ENCODE measurements around the gene ZBTB8B. TPM values are rescaled to one million over a fixed set of nuclear protein-coding genes. Genes with fewer than 3 reads are reported as not detected.
"Not testable (repeated sequence)": the region's sequence is repeated elsewhere in the genome, so short reads cannot be mapped to it uniquely, and the experiment has no call there.

ZBTB8B gene
- not detected for total RNA-seq
- not detected for polyA plus RNA-seq
- 0 to 0.08 (median 0) reads per million in 6 experiments for total RNA-seq

DNA sequence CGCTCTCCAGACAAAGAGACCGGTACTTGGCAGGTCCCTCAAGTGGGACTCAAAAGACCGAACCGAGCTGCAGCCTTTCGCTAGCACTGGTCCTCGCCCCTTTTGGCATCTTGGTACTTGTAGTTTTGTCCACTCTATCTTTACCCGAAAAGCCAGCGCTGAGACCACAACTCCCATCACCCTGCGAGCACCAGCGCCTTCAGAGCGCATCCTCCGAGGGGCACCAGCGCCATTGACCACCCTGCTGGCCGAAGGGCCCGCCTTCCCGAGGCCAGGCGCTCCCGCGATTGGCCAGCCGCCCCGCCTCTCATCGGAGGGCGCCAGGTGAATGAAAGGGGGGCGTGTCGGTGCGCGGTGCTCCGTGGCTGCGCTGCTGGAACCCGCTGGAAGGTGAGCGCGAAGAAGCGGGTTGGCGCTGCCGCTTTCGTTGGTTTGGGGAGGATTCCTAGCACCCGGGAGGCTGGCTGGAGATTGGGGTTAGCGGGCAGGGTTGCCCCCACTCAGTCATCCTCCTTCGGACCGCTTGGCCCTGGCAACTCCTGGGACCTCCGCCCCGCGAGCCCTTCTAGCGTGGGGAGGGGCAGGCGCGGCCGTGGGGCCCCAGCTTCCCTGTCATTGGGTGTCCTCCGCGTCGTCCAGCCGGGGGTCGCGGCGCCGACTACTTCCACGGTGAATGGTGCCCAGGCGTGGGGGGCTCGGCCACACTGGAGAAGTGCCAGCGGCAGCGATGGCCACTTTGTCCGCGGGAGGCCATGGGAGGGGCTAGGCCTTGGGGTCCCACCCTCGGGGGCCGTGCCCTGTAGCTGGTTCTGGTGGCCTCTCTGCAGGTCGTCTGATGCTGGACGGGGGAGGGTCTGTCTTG, at the start of gene ZBTB8B:
Gene ZBTB8B, plus strand, starts transcription at position 357 of the 862 bp plus-strand sequence. CDS start 5,553 bp downstream, outside the sequence.
- peaks cover 13 to 19% (median 16%) of the 10 kb centered on the region in 4 donors for H3K4me1 Mint-ChIP-seq
- ATAC-seq (peak; percentile 83 to 90), DNase-seq (peak; percentile 4 to 64 (median 26))
- peaks cover 0 to 7% (median 0%) of the 10 kb centered on the region in 9 donors for H3K9me3 Mint-ChIP-seq
- H3K36me3 Mint-ChIP-seq, result no peaks in the 10 kb centered on the region
- POLR2A ChIA-PET, result interaction anchor here (1.0 kb wide), 1 partner anchor 40 kb away, joined by 3 read pairs; no protein-coding TSS in a partner anchor
- peaks cover 31 to 61% (median 50%) of the 10 kb centered on the region in 5 donors for H3K27me3 Mint-ChIP-seq
- peak within 1 kb of the TSS in 1 of 10 donors; percentile 69 for H3K27ac Mint-ChIP-seq
- H3K4me3 Mint-ChIP-seq, result peak within 1 kb of the TSS; percentile 68 to 88 (median 83)

DNA sequence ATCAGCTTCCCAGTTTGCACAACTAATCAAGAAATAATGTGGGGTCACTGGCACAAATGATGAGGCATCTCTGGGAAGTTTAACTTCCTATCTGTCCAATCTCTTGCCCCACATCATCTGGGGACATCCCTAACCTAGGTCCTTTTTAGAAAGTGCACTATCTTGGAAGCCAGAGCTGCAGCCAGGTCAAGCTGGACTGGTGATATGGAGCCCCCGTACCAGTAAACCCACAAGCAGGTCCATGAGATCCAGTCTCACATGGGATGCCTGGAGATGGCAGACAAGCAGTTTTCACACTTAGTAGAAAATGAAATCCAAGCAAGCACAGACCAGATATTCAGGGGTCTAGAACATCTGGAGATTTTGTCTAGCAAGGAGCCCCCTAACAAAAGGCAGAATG, 43.1 kb upstream of the ZBTB8B start:
- Mint-ChIP-seq H3K36me3 (no peaks in the 10 kb centered on the region), H3K4me1 (peaks cover 0 to 2% (median under 1%) of the 10 kb centered on the region in 4 donors), H3K9me3 (peaks cover 0 to 11% (median 0%) of the 10 kb centered on the region in 9 donors), H3K27me3 (peaks cover 3 to 21% (median 8%) of the 10 kb centered on the region in 5 donors), H3K4me3 (no peak overlapping the region), H3K27ac (no peak overlapping the region)
- ATAC-seq, result no peak
- POLR2A ChIA-PET, result no interaction called here
- DNase-seq, result no peak

DNA sequence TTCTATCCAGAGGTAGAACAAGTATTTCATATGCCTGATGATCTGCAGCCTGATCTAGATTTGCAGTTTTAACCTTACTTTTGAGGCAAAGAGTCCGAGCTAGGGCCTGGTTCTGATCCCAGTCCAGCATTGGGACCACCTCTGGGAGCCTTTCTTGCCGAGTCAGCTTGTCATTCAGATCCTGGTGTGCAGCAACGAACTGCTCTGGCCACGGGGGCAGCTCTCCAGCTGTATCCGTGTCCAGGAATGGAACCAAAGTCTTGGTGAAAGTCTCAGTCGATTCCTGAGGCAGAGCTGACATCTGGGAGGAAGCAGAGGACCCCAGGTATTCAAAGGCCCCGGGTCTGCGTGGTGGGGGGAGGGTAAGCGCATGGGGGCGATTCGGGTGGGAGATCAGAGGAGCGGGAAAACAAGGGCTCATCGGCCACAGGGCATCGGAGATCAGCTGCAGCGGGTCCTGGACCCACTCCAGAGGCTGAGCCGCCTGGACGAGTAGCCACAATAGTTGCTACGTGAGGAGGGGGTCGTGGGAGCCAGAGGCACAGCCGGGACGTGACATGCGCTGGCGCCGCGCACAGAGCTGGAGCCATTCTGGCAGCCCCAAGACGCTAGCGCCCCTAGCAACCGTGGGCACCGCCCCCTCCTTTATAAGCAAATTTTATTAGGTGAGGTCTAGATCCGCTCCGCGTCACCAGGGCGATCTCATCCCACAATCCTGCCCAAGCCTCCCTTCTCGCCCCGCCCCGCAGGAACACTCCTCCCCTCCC, 38.2 kb upstream of the ZBTB8B start:
- peaks cover 0 to 4% (median 1%) of the 10 kb centered on the region in 4 donors for H3K4me1 Mint-ChIP-seq
- POLR2A ChIA-PET, result no interaction called here
- no peaks in the 10 kb centered on the region for H3K9me3 Mint-ChIP-seq
- no peak overlapping the region for H3K27ac Mint-ChIP-seq
- no peak for DNase-seq
- H3K27me3 Mint-ChIP-seq, result peaks cover 24 to 56% (median 32%) of the 10 kb centered on the region in 5 donors
- no peaks in the 10 kb centered on the region for H3K36me3 Mint-ChIP-seq
- peak overlapping the region in 1 of 10 donors; percentile 33 for H3K4me3 Mint-ChIP-seq
- ATAC-seq, result no peak

DNA sequence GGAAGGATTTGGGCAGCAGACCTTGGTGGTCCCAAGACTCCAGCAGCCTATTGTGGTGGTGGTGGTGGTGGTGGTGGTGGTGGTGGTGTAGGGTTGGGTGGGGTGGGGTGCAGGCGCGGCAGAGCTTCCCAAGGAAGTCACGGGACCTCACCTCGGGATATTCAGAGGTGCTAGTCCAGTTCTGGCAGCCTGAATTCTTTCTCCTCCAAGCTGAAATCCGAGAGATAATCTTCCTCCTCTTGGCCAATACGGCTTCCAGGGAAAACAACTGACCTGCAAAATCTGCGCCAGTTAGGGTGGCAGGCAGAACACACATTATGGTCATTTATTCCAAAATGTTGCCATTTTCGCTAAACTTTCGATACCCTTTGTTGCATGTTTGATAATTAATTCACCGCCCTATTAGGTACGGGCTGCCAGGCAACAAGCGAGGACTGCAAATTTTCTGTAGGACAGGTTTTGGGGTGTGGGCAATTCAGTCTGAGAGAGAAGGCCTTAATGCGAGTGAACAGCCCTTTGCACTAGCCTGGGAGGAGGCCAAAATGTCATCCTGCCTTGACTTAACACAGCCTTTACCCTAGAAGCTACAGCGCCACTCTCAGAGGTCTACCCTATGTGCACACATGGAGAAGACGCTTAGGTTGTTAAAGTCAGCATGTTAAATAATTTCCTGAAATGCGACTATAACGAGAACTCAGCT, 37.5 kb upstream of the ZBTB8B start:
- POLR2A ChIA-PET, result no interaction called here
- Mint-ChIP-seq H3K9me3 (no peaks in the 10 kb centered on the region), H3K4me3 (no peak overlapping the region), H3K27me3 (peaks cover 24 to 64% (median 32%) of the 10 kb centered on the region in 5 donors), H3K4me1 (peaks cover 0 to 5% (median 2%) of the 10 kb centered on the region in 4 donors), H3K36me3 (no peaks in the 10 kb centered on the region), H3K27ac (no peak overlapping the region)
- DNase-seq, result no peak
- no peak for ATAC-seq

DNA sequence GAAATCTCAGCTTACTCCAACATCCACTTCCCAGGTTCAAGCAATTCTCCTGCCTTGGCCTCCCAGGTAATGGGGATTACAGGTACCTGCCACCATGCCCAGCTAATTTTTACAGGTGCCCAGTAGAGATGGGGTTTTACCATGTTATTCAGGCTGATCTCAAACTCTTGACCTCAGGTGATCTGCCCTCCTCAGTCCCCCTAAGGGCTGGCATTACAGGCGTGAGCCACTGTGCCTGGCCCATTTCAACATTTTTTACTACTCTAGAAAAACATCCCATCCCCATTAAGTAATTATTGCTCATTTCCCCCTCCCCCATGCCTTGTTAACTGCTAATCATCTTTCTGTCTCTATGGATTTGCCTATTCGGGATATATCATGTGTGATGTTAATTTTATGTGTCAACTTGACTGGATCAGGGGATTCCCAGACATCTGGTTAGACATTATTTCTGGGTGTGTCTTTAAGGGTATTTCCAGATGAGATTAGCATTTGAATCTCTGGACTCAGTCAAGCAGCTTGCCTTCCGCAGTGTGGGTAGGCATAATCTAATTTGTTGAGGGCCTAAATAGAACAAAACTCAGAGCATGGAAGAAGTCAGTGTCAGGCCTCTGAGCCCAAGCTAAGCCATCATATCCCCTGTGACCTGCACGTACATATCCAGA, 33.0 kb upstream of the ZBTB8B start:
- Mint-ChIP-seq H3K36me3 (no peaks in the 10 kb centered on the region), H3K27ac (peak overlapping the region in 1 of 10 donors; percentile 5), H3K4me3 (no peak overlapping the region), H3K4me1 (peaks cover 0 to 3% (median 1%) of the 10 kb centered on the region in 4 donors), H3K9me3 (no peaks in the 10 kb centered on the region), H3K27me3 (peaks cover 23 to 67% (median 38%) of the 10 kb centered on the region in 5 donors)
- POLR2A ChIA-PET, result no interaction called here
- DNase-seq (no peak), ATAC-seq (no peak)

DNA sequence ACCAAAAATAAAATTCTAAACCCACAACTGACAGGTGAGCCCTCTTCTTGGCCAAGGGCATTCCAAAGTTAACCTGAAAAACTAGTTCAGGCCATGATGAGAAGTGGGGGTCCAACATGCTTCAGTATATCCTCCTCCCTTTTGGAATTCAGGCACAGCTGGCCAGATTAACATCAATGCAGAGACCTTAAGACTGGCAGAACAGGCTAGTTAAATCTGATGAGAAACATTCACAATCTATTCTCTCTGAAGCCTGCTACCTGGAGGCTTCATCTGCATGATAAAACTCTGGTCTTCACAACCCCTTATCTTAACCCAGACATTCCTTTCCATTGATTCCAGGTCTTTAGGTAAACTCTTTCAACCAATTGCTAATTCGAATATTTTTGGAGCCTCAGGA, 26.7 kb upstream of the ZBTB8B start:
- POLR2A ChIA-PET, result no interaction called here
- peaks cover 0 to 16% (median 8%) of the 10 kb centered on the region in 9 donors for H3K9me3 Mint-ChIP-seq
- H3K27ac Mint-ChIP-seq, result no peak overlapping the region
- DNase-seq, result no peak
- peaks cover 0 to 9% (median 3%) of the 10 kb centered on the region in 3 donors for H3K36me3 Mint-ChIP-seq
- peaks cover 16 to 43% (median 27%) of the 10 kb centered on the region in 5 donors for H3K27me3 Mint-ChIP-seq
- H3K4me1 Mint-ChIP-seq, result no peaks in the 10 kb centered on the region
- ATAC-seq, result no peak
- no peak overlapping the region for H3K4me3 Mint-ChIP-seq

DNA sequence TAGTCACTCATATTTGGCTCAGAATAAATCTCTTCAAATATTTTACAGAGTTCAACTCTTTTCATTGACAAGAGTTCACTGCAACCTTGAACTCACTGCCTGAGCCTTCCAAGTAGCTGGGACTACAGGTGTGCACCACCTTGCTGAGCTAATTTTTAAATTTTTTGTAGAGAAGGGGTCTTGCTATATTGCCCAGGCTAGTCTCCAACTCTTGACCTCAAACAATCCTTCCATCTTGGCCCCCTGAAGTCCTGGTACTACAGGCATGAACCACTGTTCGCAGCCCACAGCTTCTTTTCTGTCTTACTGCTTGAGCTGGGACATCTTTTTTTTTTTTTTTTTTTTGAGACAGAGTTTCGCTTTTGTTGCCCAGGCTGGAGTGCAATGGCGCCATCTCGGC, 26.1 kb upstream of the ZBTB8B start:
- POLR2A ChIA-PET, result not testable (repeated sequence)

DNA sequence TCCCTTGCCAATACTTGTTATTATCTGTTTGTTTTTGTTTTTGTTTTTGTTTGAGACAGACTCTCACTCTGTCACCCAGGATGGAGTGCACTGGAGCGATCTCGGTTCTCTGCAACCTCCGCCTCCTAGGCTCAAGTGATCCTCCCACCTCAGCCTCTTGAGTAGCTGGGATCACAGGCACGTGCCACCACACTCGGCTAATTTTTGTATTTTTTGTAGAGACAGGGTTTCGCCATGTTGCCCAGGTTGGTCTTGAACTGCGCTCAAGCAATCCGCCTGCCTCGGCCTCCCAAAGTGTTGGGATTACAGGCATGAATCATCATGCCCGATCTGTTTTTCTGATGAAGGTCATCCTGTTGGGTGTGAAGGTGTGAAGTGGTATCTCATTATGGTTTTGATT, 23.4 kb upstream of the ZBTB8B start:
- ATAC-seq, H3K36me3 Mint-ChIP-seq, DNase-seq, POLR2A ChIA-PET, H3K27ac Mint-ChIP-seq, H3K4me3 Mint-ChIP-seq, H3K4me1 Mint-ChIP-seq: not testable (repeated sequence)
- peaks cover 0 to 16% (median 8%) of the 10 kb centered on the region in 9 donors for H3K9me3 Mint-ChIP-seq
- H3K27me3 Mint-ChIP-seq, result peaks cover 20 to 44% (median 27%) of the 10 kb centered on the region in 5 donors

More for the DNA sequence above, 26.1 kb upstream of the ZBTB8B start:
- Mint-ChIP-seq H3K27me3 (peaks cover 20 to 41% (median 27%) of the 10 kb centered on the region in 5 donors), H3K9me3 (peaks cover 0 to 16% (median 8%) of the 10 kb centered on the region in 9 donors)
- not testable (repeated sequence) for H3K27ac Mint-ChIP-seq, H3K4me1 Mint-ChIP-seq, DNase-seq, H3K4me3 Mint-ChIP-seq, H3K36me3 Mint-ChIP-seq, ATAC-seq

DNA sequence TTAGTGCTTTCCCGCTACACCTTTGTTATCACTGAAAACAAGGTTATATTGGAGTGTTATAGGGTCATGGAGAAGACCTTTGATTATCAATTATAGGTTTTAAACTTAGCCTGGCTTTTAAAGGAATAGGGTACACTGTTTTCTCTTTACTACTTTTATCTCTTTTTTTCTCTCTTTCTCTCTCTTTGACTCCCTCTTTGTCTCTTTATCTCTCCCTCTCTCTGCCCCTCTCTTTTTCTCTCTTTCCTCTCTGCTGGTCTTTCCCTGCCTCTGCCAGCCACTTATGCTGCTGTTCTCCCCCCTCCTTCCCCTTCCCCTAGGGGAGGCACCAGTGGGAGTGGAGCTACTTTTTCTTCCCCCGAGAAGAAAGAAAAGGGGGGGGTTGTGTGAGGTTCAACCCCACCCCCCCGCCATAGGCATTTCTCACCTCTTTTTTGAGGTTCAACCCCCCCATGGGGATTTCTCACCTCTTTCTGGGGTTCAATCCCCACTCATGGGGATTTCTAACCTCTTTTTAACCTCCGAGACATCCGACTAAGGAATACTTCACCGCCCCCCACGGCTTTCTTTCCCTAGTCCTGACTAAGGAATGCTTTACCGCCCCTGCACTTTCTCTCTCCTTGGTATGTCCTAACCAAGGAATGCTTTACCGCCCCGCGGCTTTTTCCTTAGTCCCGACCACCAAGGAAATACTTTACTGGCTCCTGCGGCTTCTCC, 17.2 kb upstream of the ZBTB8B start:
- Mint-ChIP-seq H3K9me3 (peaks cover 0 to 26% (median 11%) of the 10 kb centered on the region in 9 donors), H3K36me3 (peaks cover 2 to 9% (median 6%) of the 10 kb centered on the region in 3 donors), H3K27ac (peak overlapping the region in 1 of 10 donors; percentile 29), H3K27me3 (peaks cover 18 to 57% (median 34%) of the 10 kb centered on the region in 5 donors), H3K4me1 (no peaks in the 10 kb centered on the region), H3K4me3 (no peak overlapping the region)
- no peak for DNase-seq
- no peak for ATAC-seq
- POLR2A ChIA-PET, result no interaction called here

DNA sequence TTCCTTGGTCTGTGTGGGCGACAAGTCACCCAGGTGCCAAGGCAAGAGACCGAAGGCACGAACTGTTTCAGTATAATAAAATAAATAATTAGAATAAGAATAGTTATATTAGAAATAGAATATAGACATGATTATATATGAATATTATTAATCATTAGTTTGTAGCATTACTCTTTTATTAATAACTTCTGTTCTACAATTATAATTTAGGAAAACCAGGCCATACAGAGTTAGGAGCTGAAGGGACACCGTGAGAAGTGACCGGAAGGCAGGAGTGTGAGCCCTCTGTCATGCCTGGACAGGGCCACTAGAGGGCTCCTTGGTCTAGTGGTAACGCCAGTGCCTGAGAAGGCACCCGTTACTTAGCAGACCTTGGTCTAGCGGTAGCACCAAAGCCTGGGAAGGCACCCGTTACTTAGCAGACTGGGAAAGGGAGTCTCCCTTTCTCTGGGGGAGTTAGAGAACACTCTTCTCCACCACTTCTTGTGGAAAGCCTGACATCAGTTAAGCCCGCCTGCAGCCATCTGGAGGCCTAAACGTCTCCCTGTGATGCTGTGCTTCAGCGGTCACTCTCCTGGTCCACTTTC, 16.6 kb upstream of the ZBTB8B start:
- H3K36me3 Mint-ChIP-seq, H3K4me3 Mint-ChIP-seq, H3K27ac Mint-ChIP-seq, H3K4me1 Mint-ChIP-seq, POLR2A ChIA-PET, ATAC-seq: not testable (repeated sequence)
- Mint-ChIP-seq H3K9me3 (peaks cover 0 to 26% (median 11%) of the 10 kb centered on the region in 9 donors), H3K27me3 (peaks cover 16 to 54% (median 32%) of the 10 kb centered on the region in 5 donors)
- peak in 4 of 10 donors; percentile 5 to 18 (median 8) for DNase-seq
